Gastrocnemius medialis (tissue), 4 donors: ENCODE data around the gene TNFSF12. TPM values are rescaled to one million over a fixed set of nuclear protein-coding genes. Genes with fewer than 3 reads are reported as not detected.

ENCODE experiments used
- ATAC-seq, 2 donors: fragments of 150-250 bp; one replicate each; pipeline ENCODE4 v1.9.1; 2016
- DNase-seq, 2 donors: peaks; one replicate each; pipeline ENCODE4 v3.0.0-alpha.2; 2019
- H3K27ac ChIP-seq, 4 donors: fragments of 200-600 bp; sonication (generic); 1 replicate in 1 of 4; 2 replicates in 3 of 4; pipeline ENCODE4 v1.5.1; 2016 to 2018; ENCODE audit warnings: mild to moderate bottlenecking in 2 of 4, moderate library complexity in 1 of 4
- H3K27me3 ChIP-seq, 3 donors: fragments of 200-600 bp; sonication (generic) in 2 of 3; 1 replicate in 1 of 3; 2 replicates in 2 of 3; pipeline versions ENCODE4 v1.5.1 to v1.6.0; 2016 to 2019; ENCODE audit warnings: mild to moderate bottlenecking in 1 of 3, moderate library complexity in 1 of 3
- H3K36me3 ChIP-seq, 2 donors: fragments of 200-600 bp; sonication (generic) in 1 of 2; one replicate each; pipeline ENCODE4 v1.5.1; 2017 to 2018
- H3K4me1 ChIP-seq, 2 donors: fragments of 200-600 bp; sonication (generic) in 1 of 2; one replicate each; pipeline ENCODE4 v1.5.1; 2016 to 2017; ENCODE audit warnings: mild to moderate bottlenecking in 2 of 2
- H3K4me3 ChIP-seq, 4 donors: fragments of 200-600 bp; sonication (generic) in 3 of 4; 1 replicate in 1 of 4; 2 replicates in 3 of 4; pipeline ENCODE4 v1.5.1; 2016 to 2019; ENCODE audit warnings: mild to moderate bottlenecking in 2 of 4
- H3K9me3 ChIP-seq, 3 donors: fragments of 200-600 bp; sonication (generic) in 2 of 3; 1 replicate in 1 of 3; 2 replicates in 2 of 3; pipeline ENCODE4 v1.5.1; 2016 to 2019
- CTCF ChIP-seq, 5 experiments: fragments of 450-650 bp in 3 of 5; fragments of 200-600 bp in 2 of 5; sonication (generic) in 2 of 5; IDR thresholded peaks in 4 of 5; conservative IDR thresholded peaks in 1 of 5; 1 replicate in 4 of 5; 2 replicates in 1 of 5; pipeline ENCODE4 v1.5.1; 2016 to 2019; ENCODE audit warnings: antibody characterized with exemption in 5 of 5, mild to moderate bottlenecking in 3 of 5, moderate library complexity in 3 of 5
- POLR2A ChIP-seq, 2 donors: fragments of 450-650 bp; IDR thresholded peaks; one replicate each; pipeline ENCODE4 v1.6.1; 2017; ENCODE audit warnings: antibody characterized with exemption in 2 of 2, mild to moderate bottlenecking in 2 of 2, moderate library complexity in 2 of 2
- in situ Hi-C, 4 donors: fragments of 200-750 bp; cut with MboI; loops; one replicate each; pipeline versions ENCODE4 v1.15.0 to v1.8.0; 2017; ENCODE audit warnings: low sequenced_read_pairs in 4 of 4
- intact Hi-C: fragments of 100-400 bp; cut with DNase I; formaldehyde crosslinking; loops from one replicate; pipeline ENCODE4 v1.15.1; 2023; ENCODE audit warnings: low total_unique reads
- total RNA-seq, 4 donors: library from RNA; depleted of rRNA; stranded (reverse); fragments of >200 nt; gene quantifications; one replicate each; pipeline versions ENCODE4 v1.1.0 to v1.2.3, GENCODE V29; 2016

The TNFSF12 gene
- total RNA-seq, 4 donors from 2014 or later, result 7.9 to 26.1 (median 16.9) TPM

GRCh38 chr17:7606280-7606679 lies 57.4 kb downstream of the TNFSF12 start:
- Histone ChIP-seq H3K9me3 (no peaks in the 10 kb centered on the region), H3K27ac (peak overlapping the region; percentile 71 to 91 (median 76)), H3K36me3 (peaks cover 0 to 51% of the 10 kb centered on the region in 2 donors), H3K4me1 (peaks cover 36 to 40% of the 10 kb centered on the region in 2 donors), H3K27me3 (no peaks in the 10 kb centered on the region), H3K4me3 (no peak overlapping the region)
- peak; percentile 98 to 99 for ATAC-seq
- intact Hi-C loops, result no loop called here
- in situ Hi-C loops, result no loop called here
- DNase-seq, result peak in 1 of 2 donors; percentile 57
- no peak for TF ChIP-seq POLR2A (IDR thresholded peaks at IDR 0.05)
- TF ChIP-seq CTCF (IDR thresholded peaks at IDR 0.05 in 4 of 5, conservative IDR thresholded peaks at IDR 0.05 in 1 of 5), result no peak

Other genes starting within 250 kb of the TNFSF12 start
- 100 to 1,000 TPM; 115 to 384 (median 273) TPM for gene EIF5A, start 241.4 kb upstream of the TNFSF12 start, total RNA-seq
- 100 to 1,000 TPM; 135 to 240 (median 169) TPM for gene GPS2, start 233.7 kb upstream of the TNFSF12 start, total RNA-seq
- gene NEURL4, start 219.7 kb upstream of the TNFSF12 start, total RNA-seq, result 10 to 100 TPM; 21.8 to 26.7 (median 23.5) TPM
- gene ACAP1, start 212.5 kb upstream of the TNFSF12 start, total RNA-seq, result 10 to 100 TPM in 1 of 4 donors, 1 to 10 TPM in 1, under 1 TPM in 2; 0.22 to 16.3 (median 1.7) TPM
- gene KCTD11, start 196.9 kb upstream of the TNFSF12 start, total RNA-seq, result 1 to 10 TPM; 3.6 to 7.0 (median 4.6) TPM
- not detected for gene TMEM95, start 193.9 kb upstream of the TNFSF12 start, total RNA-seq
- 1 to 10 TPM in 1 of 4 donors, under 1 TPM in 1, not detected in 2; 0.13 to 2.2 TPM for gene TNK1, start 168.0 kb upstream of the TNFSF12 start, total RNA-seq
- gene PLSCR3, start 154.5 kb upstream of the TNFSF12 start, total RNA-seq, result 10 to 100 TPM in 3 of 4 donors, 1 to 10 TPM in 1; 8.9 to 20.3 (median 14.4) TPM
- 10 to 100 TPM; 28.9 to 65.6 (median 50.2) TPM for gene TMEM256, start 145.0 kb upstream of the TNFSF12 start, total RNA-seq
- gene NLGN2, start 141.2 kb upstream of the TNFSF12 start, total RNA-seq, result 1 to 10 TPM; 4.2 to 6.6 (median 4.4) TPM
- gene SPEM1, start 128.7 kb upstream of the TNFSF12 start, total RNA-seq, result not detected
- not detected for gene SPEM2, start 123.4 kb upstream of the TNFSF12 start, total RNA-seq
- not detected for gene SPEM3, start 120.2 kb upstream of the TNFSF12 start, total RNA-seq
- gene TMEM102, start 113.6 kb upstream of the TNFSF12 start, total RNA-seq, result 1 to 10 TPM in 3 of 4 donors, under 1 TPM in 1; 0.92 to 3.9 (median 2.3) TPM
- gene FGF11, start 109.5 kb upstream of the TNFSF12 start, total RNA-seq, result 1 to 10 TPM; 1.2 to 7.4 (median 4.1) TPM
- 100 to 1,000 TPM in 2 of 4 donors, 10 to 100 TPM in 2; 82.3 to 202 (median 101) TPM for gene CHRNB1, start 104.0 kb upstream of the TNFSF12 start, total RNA-seq
- 10 to 100 TPM; 24.2 to 43.1 (median 31.2) TPM for gene ZBTB4, start 69.4 kb upstream of the TNFSF12 start, total RNA-seq
- not detected for gene SLC35G6, start 67.6 kb upstream of the TNFSF12 start, total RNA-seq
- 10 to 100 TPM; 20.3 to 56.9 (median 39.3) TPM for gene POLR2A, start 64.7 kb upstream of the TNFSF12 start, total RNA-seq
- gene TNFSF13, start 9.7 kb downstream of the TNFSF12 start, total RNA-seq, result 1 to 10 TPM; 2.8 to 8.4 (median 5.0) TPM
- gene SENP3, start 12.9 kb downstream of the TNFSF12 start, total RNA-seq, result 10 to 100 TPM; 63.6 to 71.5 (median 68.8) TPM
- 10 to 100 TPM; 10.1 to 66.5 (median 20.3) TPM for gene CD68, start 30.6 kb downstream of the TNFSF12 start, total RNA-seq
- 100 to 1,000 TPM in 2 of 4 donors, 10 to 100 TPM in 2; 55.9 to 157 (median 101) TPM for gene MPDU1, start 34.8 kb downstream of the TNFSF12 start, total RNA-seq
- gene SOX15, start 41.0 kb downstream of the TNFSF12 start, total RNA-seq, result 1 to 10 TPM in 2 of 4 donors, under 1 TPM in 1, not detected in 1; 0.66 to 1.3 (median 1.1) TPM
- 100 to 1,000 TPM; 100 to 174 (median 140) TPM for gene FXR2, start 65.8 kb downstream of the TNFSF12 start, total RNA-seq
- gene SAT2, start 78.8 kb downstream of the TNFSF12 start, total RNA-seq, result 10 to 100 TPM; 38.4 to 79.4 (median 60.4) TPM
- gene SHBG, start 81.1 kb downstream of the TNFSF12 start, total RNA-seq, result not detected
- gene ATP1B2, start 101.9 kb downstream of the TNFSF12 start, total RNA-seq, result under 1 TPM; 0.10 to 0.81 (median 0.21) TPM
- 10 to 100 TPM; 14.1 to 17.0 (median 15.4) TPM for gene TP53, start 138.4 kb downstream of the TNFSF12 start, total RNA-seq
- 1 to 10 TPM; 2.6 to 5.8 (median 3.7) TPM for gene WRAP53, start 139.4 kb downstream of the TNFSF12 start, total RNA-seq
- gene EFNB3, start 156.1 kb downstream of the TNFSF12 start, total RNA-seq, result under 1 TPM in 3 of 4 donors, not detected in 1; 0.13 to 0.46 (median 0.31) TPM
- gene DNAH2, start 168.7 kb downstream of the TNFSF12 start, total RNA-seq, result not detected